ENCODE results near the gene CDC42SE1. TPM values are rescaled to one million over a fixed set of nuclear protein-coding genes. Genes with fewer than 3 reads are reported as not detected.

The CDC42SE1 gene
- total RNA-seq, 1 donor from 2014 or later: 115 TPM

DNA sequence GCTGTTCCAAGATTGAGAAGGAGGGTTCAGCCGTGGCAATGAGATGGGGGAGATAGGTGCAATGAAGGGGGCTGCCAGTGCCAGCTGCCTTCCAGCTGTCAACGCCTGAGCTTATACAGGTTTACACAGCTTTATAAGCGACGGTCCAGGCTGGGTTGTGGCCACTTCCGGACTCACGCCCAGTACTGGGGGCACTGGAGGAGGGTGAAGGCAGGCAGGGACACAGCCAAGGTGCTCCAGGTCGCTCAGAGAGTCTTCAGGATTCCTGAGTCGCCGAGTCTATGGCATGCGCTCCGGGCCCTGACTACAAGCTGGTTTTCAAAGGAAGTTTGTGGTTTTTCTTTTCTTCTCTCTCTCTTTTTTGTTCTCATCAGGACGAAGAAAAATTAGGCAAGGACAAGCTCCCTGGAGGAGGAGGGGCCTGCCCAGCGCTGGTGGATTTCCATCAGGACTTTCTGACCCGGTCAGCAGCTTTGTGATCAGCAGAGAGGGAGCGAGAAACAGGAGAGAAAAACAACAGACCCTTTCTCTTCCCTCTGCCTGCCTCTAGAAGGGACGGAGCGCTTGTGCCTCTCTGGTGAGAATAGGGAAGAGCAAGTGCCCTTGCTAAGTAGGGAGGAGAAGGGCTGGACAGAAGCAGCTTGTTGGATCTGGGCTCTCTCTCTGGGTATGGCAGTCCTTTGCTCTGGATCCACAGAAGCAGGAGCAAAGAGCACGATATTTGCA is 52.9 kb downstream of the CDC42SE1 start, which contains the start of gene MINDY1:
Gene MINDY1 (minus strand): TSS at position 576 of the 726 bp plus-strand sequence. CDS start 4,285 bp downstream, outside the sequence.
- peak; percentile 58 for TF ChIP-seq CTCF (conservative IDR thresholded peaks at IDR 0.05)
- H3K36me3 Mint-ChIP-seq (ENCODE audit: low read depth): no peaks in the 10 kb centered on the region
- H3K27me3 Mint-ChIP-seq (ENCODE audit: low read depth): no peaks in the 10 kb centered on the region
- H3K9me3 Mint-ChIP-seq: no peaks in the 10 kb centered on the region
- H3K4me1 Mint-ChIP-seq: peaks cover 60% of the 10 kb centered on the region
- peak; percentile 59 for DNase-seq (ENCODE audit: low read depth, low spot score)
- H3K27ac Mint-ChIP-seq (ENCODE audit: unreplicated experiment): peak within 1 kb of the TSS; percentile 98
- peak within 1 kb of the TSS; percentile 95 for H3K4me3 Mint-ChIP-seq

GRCh38 chr1:151005729-151006319 is 53.6 kb downstream of the CDC42SE1 start:
- H3K4me3 Mint-ChIP-seq: peak overlapping the region; percentile 95
- peaks cover 55% of the 10 kb centered on the region for H3K4me1 Mint-ChIP-seq
- no peaks in the 10 kb centered on the region for H3K36me3 Mint-ChIP-seq (ENCODE audit: low read depth)
- no peak for DNase-seq (ENCODE audit: low read depth, low spot score)
- no peaks in the 10 kb centered on the region for H3K9me3 Mint-ChIP-seq
- H3K27ac Mint-ChIP-seq (ENCODE audit: unreplicated experiment): peak overlapping the region; percentile 32
- no peak for TF ChIP-seq CTCF (conservative IDR thresholded peaks at IDR 0.05)
- no peaks in the 10 kb centered on the region for H3K27me3 Mint-ChIP-seq (ENCODE audit: low read depth)

GRCh38 chr1:151003180-151003579 is 56.2 kb downstream of the CDC42SE1 start:
- Mint-ChIP-seq H3K36me3 (ENCODE audit: low read depth) (no peaks in the 10 kb centered on the region), H3K27ac (ENCODE audit: unreplicated experiment) (no peak overlapping the region), H3K27me3 (ENCODE audit: low read depth) (no peaks in the 10 kb centered on the region), H3K4me3 (peak overlapping the region; percentile 20), H3K9me3 (no peaks in the 10 kb centered on the region), H3K4me1 (peaks cover 43% of the 10 kb centered on the region)
- no peak for TF ChIP-seq CTCF (conservative IDR thresholded peaks at IDR 0.05)
- no peak for DNase-seq (ENCODE audit: low read depth, low spot score)

- Mint-ChIP-seq H3K9me3 (no peaks in the 10 kb centered on the region), H3K4me1 (peaks cover 38% of the 10 kb centered on the region), H3K36me3 (ENCODE audit: low read depth) (no peaks in the 10 kb centered on the region), H3K27ac (ENCODE audit: unreplicated experiment) (no peak overlapping the region), H3K27me3 (ENCODE audit: low read depth) (no peaks in the 10 kb centered on the region), H3K4me3 (peak overlapping the region; percentile 20)
- no peak for DNase-seq (ENCODE audit: low read depth, low spot score)
- TF ChIP-seq CTCF (conservative IDR thresholded peaks at IDR 0.05): no peak
These were observed 56.8 kb downstream of the CDC42SE1 start for GRCh38 chr1:151002611-151003010.

DNA sequence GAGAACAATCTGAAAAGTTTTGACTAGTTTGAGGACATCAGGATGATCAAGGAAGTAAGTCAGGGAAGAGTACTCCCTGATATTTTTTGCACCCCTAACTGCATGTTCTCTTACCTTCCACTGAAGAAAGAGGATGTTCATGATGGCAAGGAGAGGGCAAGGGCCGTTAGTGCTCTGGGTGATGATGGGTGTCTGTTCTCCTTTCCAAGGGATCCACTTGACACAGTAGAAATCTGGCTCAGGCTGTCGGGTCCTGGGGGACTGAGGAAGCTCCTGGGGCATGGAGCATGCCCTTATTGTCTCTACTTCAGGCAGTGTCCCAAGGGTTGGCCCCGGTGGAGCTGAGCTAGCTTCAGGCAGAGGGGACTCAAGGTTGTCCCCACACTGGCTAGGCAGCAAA is 57.4 kb downstream of the CDC42SE1 start:
- Mint-ChIP-seq H3K27ac (ENCODE audit: unreplicated experiment) (no peak overlapping the region), H3K4me3 (no peak overlapping the region), H3K4me1 (peaks cover 32% of the 10 kb centered on the region)

More for the DNA sequence above, 57.4 kb downstream of the CDC42SE1 start:
- no peak for DNase-seq (ENCODE audit: low read depth, low spot score)
- no peak for TF ChIP-seq CTCF (conservative IDR thresholded peaks at IDR 0.05)
- no peaks in the 10 kb centered on the region for H3K9me3 Mint-ChIP-seq
- no peaks in the 10 kb centered on the region for H3K36me3 Mint-ChIP-seq (ENCODE audit: low read depth)
- no peaks in the 10 kb centered on the region for H3K27me3 Mint-ChIP-seq (ENCODE audit: low read depth)
